H1 (cell line): Measurements from ENCODE around the gene STRA8. TPM values are rescaled to one million over a fixed set of nuclear protein-coding genes. Genes with fewer than 3 reads are reported as not detected.

Experiments
- EP300 ChIP-seq, 2 experiments: IDR thresholded peaks; 1 replicate in 1 of 2; 2 replicates in 1 of 2; pipeline ENCODE4 v1.6.1; 2011 to 2012; ENCODE audit warnings: low read depth in 2 of 2, low read length in 2 of 2, mild to moderate bottlenecking in 2 of 2, borderline replicate concordance in 1 of 2, inconsistent platforms in 1 of 2, moderate library complexity in 1 of 2
- EZH2 ChIP-seq: fragments of 200-600 bp; sonication (generic); IDR thresholded peaks from 2 replicates; pipeline ENCODE4 v1.7.1; 2012; ENCODE audit warnings: low read depth, mild to moderate bottlenecking, moderate library complexity, low read length, inconsistent platforms; ENCODE audit not compliant: severe bottlenecking
- RAD21 ChIP-seq, 2 experiments: IDR thresholded peaks in 1 of 2; conservative IDR thresholded peaks in 1 of 2; 2 replicates each; pipeline ENCODE4 v1.6.1; 2011; ENCODE audit warnings: low read depth in 2 of 2, low read length in 2 of 2, improper control_type of control experiment in 1 of 2, inconsistent platforms in 1 of 2, mild to moderate bottlenecking in 1 of 2, moderate library complexity in 1 of 2
- RXRA ChIP-seq: IDR thresholded peaks from 2 replicates; pipeline ENCODE4 v1.6.1; 2011; ENCODE audit warnings: low read depth, mild to moderate bottlenecking, low read length, moderate library complexity; ENCODE audit not compliant: insufficient read depth
- polyA plus RNA-seq, 7 experiments: library from polyadenylated mRNA; depleted of rRNA in 3 of 7; stranded (reverse) in 5 of 7; unstranded in 2 of 7; fragments of >200 nt in 5 of 7; fragments of 200-250 nt in 2 of 7; gene quantifications; 1 replicate in 5 of 7; 2 replicates in 1 of 7; 4 replicates in 1 of 7; pipeline versions ENCODE4 v1.2.1 to v1.2.3, GENCODE V29; 2011 to 2013; ENCODE audit warnings: missing spikeins in 2 of 7, mixed read lengths in 2 of 7
- total RNA-seq: library from RNA; stranded (reverse); fragmentation: NEBNext Ultra II Directional; extraction: Animal tissue kit (Norgen Biotek cat#: 25700); gene quantifications from 2 replicates; pipeline ENCODE4 v1.2.1, GENCODE V29; 2021
- TF ChIP-seq, protein P1 (sequence below): fragments of 300-600 bp; sonication (generic); IDR thresholded peaks from 2 replicates; pipeline ENCODE4 v1.7.1; 2012; ENCODE audit warnings: low read length, moderate library complexity, mild to moderate bottlenecking, inconsistent platforms; ENCODE audit not compliant: insufficient replicate concordance

STRA8 gene
- total and polyA plus RNA-seq, 2 of the 8 experiments (the other 6 are each of a cell fraction or from before 2014, with no cell fraction given), result not detected

- TF ChIP-seq, protein P1, sequence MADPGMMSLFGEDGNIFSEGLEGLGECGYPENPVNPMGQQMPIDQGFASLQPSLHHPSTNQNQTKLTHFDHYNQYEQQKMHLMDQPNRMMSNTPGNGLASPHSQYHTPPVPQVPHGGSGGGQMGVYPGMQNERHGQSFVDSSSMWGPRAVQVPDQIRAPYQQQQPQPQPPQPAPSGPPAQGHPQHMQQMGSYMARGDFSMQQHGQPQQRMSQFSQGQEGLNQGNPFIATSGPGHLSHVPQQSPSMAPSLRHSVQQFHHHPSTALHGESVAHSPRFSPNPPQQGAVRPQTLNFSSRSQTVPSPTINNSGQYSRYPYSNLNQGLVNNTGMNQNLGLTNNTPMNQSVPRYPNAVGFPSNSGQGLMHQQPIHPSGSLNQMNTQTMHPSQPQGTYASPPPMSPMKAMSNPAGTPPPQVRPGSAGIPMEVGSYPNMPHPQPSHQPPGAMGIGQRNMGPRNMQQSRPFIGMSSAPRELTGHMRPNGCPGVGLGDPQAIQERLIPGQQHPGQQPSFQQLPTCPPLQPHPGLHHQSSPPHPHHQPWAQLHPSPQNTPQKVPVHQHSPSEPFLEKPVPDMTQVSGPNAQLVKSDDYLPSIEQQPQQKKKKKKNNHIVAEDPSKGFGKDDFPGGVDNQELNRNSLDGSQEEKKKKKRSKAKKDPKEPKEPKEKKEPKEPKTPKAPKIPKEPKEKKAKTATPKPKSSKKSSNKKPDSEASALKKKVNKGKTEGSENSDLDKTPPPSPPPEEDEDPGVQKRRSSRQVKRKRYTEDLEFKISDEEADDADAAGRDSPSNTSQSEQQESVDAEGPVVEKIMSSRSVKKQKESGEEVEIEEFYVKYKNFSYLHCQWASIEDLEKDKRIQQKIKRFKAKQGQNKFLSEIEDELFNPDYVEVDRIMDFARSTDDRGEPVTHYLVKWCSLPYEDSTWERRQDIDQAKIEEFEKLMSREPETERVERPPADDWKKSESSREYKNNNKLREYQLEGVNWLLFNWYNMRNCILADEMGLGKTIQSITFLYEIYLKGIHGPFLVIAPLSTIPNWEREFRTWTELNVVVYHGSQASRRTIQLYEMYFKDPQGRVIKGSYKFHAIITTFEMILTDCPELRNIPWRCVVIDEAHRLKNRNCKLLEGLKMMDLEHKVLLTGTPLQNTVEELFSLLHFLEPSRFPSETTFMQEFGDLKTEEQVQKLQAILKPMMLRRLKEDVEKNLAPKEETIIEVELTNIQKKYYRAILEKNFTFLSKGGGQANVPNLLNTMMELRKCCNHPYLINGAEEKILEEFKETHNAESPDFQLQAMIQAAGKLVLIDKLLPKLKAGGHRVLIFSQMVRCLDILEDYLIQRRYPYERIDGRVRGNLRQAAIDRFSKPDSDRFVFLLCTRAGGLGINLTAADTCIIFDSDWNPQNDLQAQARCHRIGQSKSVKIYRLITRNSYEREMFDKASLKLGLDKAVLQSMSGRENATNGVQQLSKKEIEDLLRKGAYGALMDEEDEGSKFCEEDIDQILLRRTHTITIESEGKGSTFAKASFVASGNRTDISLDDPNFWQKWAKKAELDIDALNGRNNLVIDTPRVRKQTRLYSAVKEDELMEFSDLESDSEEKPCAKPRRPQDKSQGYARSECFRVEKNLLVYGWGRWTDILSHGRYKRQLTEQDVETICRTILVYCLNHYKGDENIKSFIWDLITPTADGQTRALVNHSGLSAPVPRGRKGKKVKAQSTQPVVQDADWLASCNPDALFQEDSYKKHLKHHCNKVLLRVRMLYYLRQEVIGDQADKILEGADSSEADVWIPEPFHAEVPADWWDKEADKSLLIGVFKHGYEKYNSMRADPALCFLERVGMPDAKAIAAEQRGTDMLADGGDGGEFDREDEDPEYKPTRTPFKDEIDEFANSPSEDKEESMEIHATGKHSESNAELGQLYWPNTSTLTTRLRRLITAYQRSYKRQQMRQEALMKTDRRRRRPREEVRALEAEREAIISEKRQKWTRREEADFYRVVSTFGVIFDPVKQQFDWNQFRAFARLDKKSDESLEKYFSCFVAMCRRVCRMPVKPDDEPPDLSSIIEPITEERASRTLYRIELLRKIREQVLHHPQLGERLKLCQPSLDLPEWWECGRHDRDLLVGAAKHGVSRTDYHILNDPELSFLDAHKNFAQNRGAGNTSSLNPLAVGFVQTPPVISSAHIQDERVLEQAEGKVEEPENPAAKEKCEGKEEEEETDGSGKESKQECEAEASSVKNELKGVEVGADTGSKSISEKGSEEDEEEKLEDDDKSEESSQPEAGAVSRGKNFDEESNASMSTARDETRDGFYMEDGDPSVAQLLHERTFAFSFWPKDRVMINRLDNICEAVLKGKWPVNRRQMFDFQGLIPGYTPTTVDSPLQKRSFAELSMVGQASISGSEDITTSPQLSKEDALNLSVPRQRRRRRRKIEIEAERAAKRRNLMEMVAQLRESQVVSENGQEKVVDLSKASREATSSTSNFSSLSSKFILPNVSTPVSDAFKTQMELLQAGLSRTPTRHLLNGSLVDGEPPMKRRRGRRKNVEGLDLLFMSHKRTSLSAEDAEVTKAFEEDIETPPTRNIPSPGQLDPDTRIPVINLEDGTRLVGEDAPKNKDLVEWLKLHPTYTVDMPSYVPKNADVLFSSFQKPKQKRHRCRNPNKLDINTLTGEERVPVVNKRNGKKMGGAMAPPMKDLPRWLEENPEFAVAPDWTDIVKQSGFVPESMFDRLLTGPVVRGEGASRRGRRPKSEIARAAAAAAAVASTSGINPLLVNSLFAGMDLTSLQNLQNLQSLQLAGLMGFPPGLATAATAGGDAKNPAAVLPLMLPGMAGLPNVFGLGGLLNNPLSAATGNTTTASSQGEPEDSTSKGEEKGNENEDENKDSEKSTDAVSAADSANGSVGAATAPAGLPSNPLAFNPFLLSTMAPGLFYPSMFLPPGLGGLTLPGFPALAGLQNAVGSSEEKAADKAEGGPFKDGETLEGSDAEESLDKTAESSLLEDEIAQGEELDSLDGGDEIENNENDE, result no peak
- TF ChIP-seq EP300 (IDR thresholded peaks at IDR 0.05; ENCODE audit: borderline replicate concordance in 1 of 2, low read depth in 2 of 2, low read length in 2 of 2) (no peak), EZH2 (no peak), RAD21 (IDR thresholded peaks at IDR 0.05 in 1 of 2, conservative IDR thresholded peaks at IDR 0.05 in 1 of 2; ENCODE audit: low read depth in 2 of 2, low read length in 2 of 2) (no peak), RXRA (no peak)
- TF ChIP-seq, all 59 proteins: peak for 0
These were observed 2.2 kb downstream of the STRA8 start (continued) for GRCh38 chr7:135235841-135236240.
